A549 treated with AZD9567 at 1 μM for 4 hours (cell line): ENCODE results near the gene UBR7. TPM values are rescaled to one million over a fixed set of nuclear protein-coding genes. Genes with fewer than 3 reads are reported as not detected.

Experiments used
- total RNA-seq: library from RNA; stranded (reverse); fragments of 200-300 nt; extraction: Qiagen RNA extraction; gene quantifications from 5 replicates; pipeline ENCODE4 v1.2.3, GENCODE V29; 2022; ENCODE audit not compliant: insufficient read depth

Gene UBR7, protein sequence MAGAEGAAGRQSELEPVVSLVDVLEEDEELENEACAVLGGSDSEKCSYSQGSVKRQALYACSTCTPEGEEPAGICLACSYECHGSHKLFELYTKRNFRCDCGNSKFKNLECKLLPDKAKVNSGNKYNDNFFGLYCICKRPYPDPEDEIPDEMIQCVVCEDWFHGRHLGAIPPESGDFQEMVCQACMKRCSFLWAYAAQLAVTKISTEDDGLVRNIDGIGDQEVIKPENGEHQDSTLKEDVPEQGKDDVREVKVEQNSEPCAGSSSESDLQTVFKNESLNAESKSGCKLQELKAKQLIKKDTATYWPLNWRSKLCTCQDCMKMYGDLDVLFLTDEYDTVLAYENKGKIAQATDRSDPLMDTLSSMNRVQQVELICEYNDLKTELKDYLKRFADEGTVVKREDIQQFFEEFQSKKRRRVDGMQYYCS
- 23.6 to 38.7 TPM (median 25.9 TPM) in 5 replicates for total RNA-seq

DNA sequence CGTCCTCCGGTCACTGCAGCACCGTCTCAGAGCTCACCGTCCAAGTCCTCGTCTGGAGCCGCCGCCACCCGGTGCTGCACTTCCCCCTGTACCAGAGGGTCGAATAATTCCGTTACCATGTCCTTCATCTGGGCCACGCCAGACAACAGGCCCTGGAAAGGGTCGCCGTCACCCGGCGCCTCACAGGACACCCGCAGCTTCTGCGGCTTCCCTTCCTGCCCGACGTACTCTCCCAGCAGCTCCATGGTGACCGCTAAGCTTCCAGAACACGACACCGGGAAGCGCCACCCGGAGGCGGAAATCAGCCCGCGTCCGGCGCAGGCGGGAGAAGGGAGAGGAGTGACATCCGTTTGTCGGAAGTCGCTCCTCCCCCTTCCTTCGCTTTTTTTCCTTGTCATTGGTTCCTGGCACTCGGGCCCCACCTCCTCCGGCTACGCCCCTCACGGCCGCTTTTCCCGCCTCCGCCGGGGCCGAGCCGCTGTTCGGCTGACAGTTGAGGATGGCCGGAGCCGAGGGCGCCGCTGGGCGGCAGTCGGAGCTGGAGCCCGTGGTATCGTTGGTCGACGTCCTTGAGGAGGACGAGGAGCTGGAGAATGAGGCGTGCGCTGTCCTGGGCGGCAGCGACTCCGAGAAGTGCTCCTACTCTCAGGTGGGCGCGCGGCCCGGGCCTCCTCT, at the start of gene UBR7, which contains the start of gene GON7:
TSS of gene UBR7 (plus strand) at position 464 of the 675 bp plus-strand sequence. CDS start at position 500, 36 bp downstream.
TSS of gene GON7 (minus strand) at position 273 of the 675 bp plus-strand sequence. CDS start at position 245, 28 bp downstream.

DNA sequence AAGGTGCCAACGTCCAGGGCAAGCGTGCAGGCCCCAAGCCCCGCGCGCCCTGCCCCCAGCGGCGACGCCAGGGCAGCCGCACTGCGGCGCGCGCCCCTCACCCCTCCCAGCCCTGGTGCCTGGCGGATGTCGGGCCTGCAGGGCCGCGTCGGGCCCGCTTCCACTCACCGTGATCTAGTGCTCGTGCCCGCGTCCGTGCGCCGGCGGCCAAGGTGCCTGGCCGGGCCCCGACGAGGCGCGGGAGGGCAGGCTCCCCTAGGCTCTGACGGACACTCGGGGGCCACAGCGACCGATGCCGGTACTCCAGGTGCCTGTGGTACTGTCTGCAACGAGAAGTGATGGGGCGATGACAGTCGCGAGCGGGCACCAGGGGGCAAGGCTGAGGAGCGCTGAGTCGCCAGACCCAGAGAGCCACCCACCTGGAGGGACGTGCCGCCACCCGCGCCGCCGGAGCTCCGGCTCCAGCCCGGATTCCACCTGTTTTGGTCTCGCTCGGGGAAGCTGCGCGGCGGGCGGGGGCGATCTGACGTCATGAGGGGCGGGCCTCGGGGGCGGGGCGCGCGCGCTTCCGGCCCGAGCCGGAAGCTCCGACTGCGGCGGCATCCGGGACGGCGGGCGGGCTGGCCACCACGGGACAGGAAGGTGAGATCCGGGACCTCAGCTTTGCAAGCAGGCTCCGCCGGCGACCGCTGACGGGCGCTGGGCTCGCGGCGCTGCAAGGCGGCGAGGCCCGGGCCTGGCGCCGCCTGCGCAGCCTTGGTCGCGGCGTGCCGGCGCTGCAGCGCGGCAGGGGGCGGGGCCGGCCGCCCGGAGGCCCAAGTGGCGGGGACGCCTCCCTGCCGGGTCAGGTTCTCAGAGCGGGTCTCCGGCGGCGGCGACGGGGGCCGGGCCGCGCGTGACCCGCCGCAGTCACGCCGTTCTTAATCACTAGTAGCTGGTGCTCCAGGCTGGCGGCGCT, 22.4 kb upstream of the UBR7 start, which contains the start of the genes LYSET and MOAP1:
TSS of gene LYSET (plus strand) at position 927 of the 958 bp plus-strand sequence. CDS start 89 bp downstream, outside the sequence.
TSS of gene MOAP1 (minus strand) at position 507 of the 958 bp plus-strand sequence. CDS start 655 bp downstream, outside the sequence.

Other genes with a start within 250 kb of the UBR7 start
- gene ITPK1, start 91.3 kb upstream of the UBR7 start, total RNA-seq, result 51.4 to 64.6 TPM (median 56.4 TPM) in 5 replicates
- 11.6 to 15.6 TPM (median 14.7 TPM) in 5 replicates for gene MOAP1, start 22.4 kb upstream of the UBR7 start, total RNA-seq
- gene LYSET, start 21.9 kb upstream of the UBR7 start, total RNA-seq, result 24.4 to 35.3 TPM (median 34.2 TPM) in 5 replicates
- gene GON7, start 191 bp upstream of the UBR7 start, total RNA-seq, result 13.3 to 16.4 TPM (median 15.8 TPM) in 5 replicates
- gene BTBD7, start 125.8 kb downstream of the UBR7 start, total RNA-seq, result 10.0 to 21.1 TPM (median 12.0 TPM) in 5 replicates
- not detected in 5 replicates for gene COX8C, start 139.9 kb downstream of the UBR7 start, total RNA-seq
- gene UNC79, start 223.7 kb downstream of the UBR7 start, total RNA-seq, result 0.01 to 0.03 TPM (median 0.02 TPM) in 3 of 5 replicates, not detected in the others